ENCODE measurements around the gene OGFR. TPM values are rescaled to one million over a fixed set of nuclear protein-coding genes. Genes with fewer than 3 reads are reported as not detected.

OGFR gene
- polyA plus RNA-seq, 1 donor (not counting 4 experiments of a cell fraction or from before 2014, with no cell fraction given), result 39.8 TPM

- Histone ChIP-seq H3K4me2 (ENCODE audit: control insufficient read depth, extremely low read depth, insufficient read depth, low read depth, low read length) (peak overlapping the region; percentile 86), H3K79me2 (ENCODE audit: control insufficient read depth, insufficient read depth, low read length) (peaks cover 29% of the 10 kb centered on the region), H2AFZ (ENCODE audit: control insufficient read depth, low read length) (no peak overlapping the region), H3K4me1 (ENCODE audit: control insufficient read depth, extremely low read depth, insufficient read depth, low read length) (peaks cover 12% of the 10 kb centered on the region), H3K36me3 (ENCODE audit: control insufficient read depth in 2 of 2, extremely low read depth in 1 of 2, insufficient read depth in 2 of 2, low read length in 2 of 2) (peaks cover 22 to 25% of the 10 kb centered on the region in 2 experiments), H3K4me3 (ENCODE audit: control insufficient read depth in 2 of 3, extremely low read depth in 1 of 3, insufficient read depth in 2 of 3, low read depth in 1 of 3, low read length in 3 of 3) (peak overlapping the region; percentile 69 to 87 (median 73)), H3K9me1 (ENCODE audit: control insufficient read depth, extremely low read depth, insufficient read depth, low read length) (no peaks in the 10 kb centered on the region), H4K20me1 (ENCODE audit: control insufficient read depth, extremely low read depth, insufficient read depth, low read length) (peaks cover 2% of the 10 kb centered on the region), H3K9ac (ENCODE audit: control insufficient read depth, extremely low read depth, insufficient read depth, low read length) (peak overlapping the region; percentile 78), H3K9me3 (ENCODE audit: control insufficient read depth, low read depth, low read length) (no peaks in the 10 kb centered on the region), H3K27ac (ENCODE audit: control insufficient read depth, insufficient read depth, low read length) (peak overlapping the region; percentile 47), H3K27me3 (ENCODE audit: control insufficient read depth, extremely low read depth, insufficient read depth, low read length) (no peaks in the 10 kb centered on the region)
- DNase-seq (ENCODE audit: low read depth, low spot score) (no peak), FAIRE-seq (no peak)
- TF ChIP-seq CTCF (optimal IDR thresholded peaks at IDR 0.05 in 1 of 3, IDR thresholded peaks at IDR 0.05 in 1 of 3, conservative IDR thresholded peaks at IDR 0.05 in 1 of 3; ENCODE audit: extremely low read depth in 1 of 3, insufficient read depth in 2 of 3, low read length in 3 of 3) (no peak), EZH2 (IDR thresholded peaks at IDR 0.05; ENCODE audit: low read length) (no peak)
- dilution Hi-C loops (cut with MboI; ENCODE audit: extremely low pct_ligation_motif_present, low sequenced_read_pairs), result no loop called here
Measured at GRCh38 chr20:62805155-62805710, 598 bp downstream of the OGFR start.

- Histone ChIP-seq H3K36me3 (ENCODE audit: control insufficient read depth in 2 of 2, extremely low read depth in 1 of 2, insufficient read depth in 2 of 2, low read length in 2 of 2) (peaks cover 18 to 28% of the 10 kb centered on the region in 2 experiments), H2AFZ (ENCODE audit: control insufficient read depth, low read length) (no peak overlapping the region)
Measured at GRCh38 chr20:62805711-62806382, 1.2 kb downstream of the OGFR start.

More at GRCh38 chr20:62805711-62806382, 1.2 kb downstream of the OGFR start:
- FAIRE-seq (no peak), DNase-seq (ENCODE audit: low read depth, low spot score) (no peak)
- Histone ChIP-seq H3K4me1 (ENCODE audit: control insufficient read depth, extremely low read depth, insufficient read depth, low read length) (peaks cover 12% of the 10 kb centered on the region), H3K27me3 (ENCODE audit: control insufficient read depth, extremely low read depth, insufficient read depth, low read length) (no peaks in the 10 kb centered on the region), H4K20me1 (ENCODE audit: control insufficient read depth, extremely low read depth, insufficient read depth, low read length) (peaks cover 2% of the 10 kb centered on the region), H3K27ac (ENCODE audit: control insufficient read depth, insufficient read depth, low read length) (peak overlapping the region; percentile 31), H3K9me1 (ENCODE audit: control insufficient read depth, extremely low read depth, insufficient read depth, low read length) (no peaks in the 10 kb centered on the region), H3K9ac (ENCODE audit: control insufficient read depth, extremely low read depth, insufficient read depth, low read length) (peak overlapping the region; percentile 78), H3K4me2 (ENCODE audit: control insufficient read depth, extremely low read depth, insufficient read depth, low read depth, low read length) (peak overlapping the region; percentile 86), H3K79me2 (ENCODE audit: control insufficient read depth, insufficient read depth, low read length) (peaks cover 29% of the 10 kb centered on the region), H3K9me3 (ENCODE audit: control insufficient read depth, low read depth, low read length) (no peaks in the 10 kb centered on the region), H3K4me3 (ENCODE audit: control insufficient read depth in 2 of 3, extremely low read depth in 1 of 3, insufficient read depth in 2 of 3, low read depth in 1 of 3, low read length in 3 of 3) (peak overlapping the region; percentile 69 to 87 (median 73))
- dilution Hi-C loops (cut with MboI; ENCODE audit: extremely low pct_ligation_motif_present, low sequenced_read_pairs), result no loop called here
- TF ChIP-seq CTCF (optimal IDR thresholded peaks at IDR 0.05 in 1 of 3, IDR thresholded peaks at IDR 0.05 in 1 of 3, conservative IDR thresholded peaks at IDR 0.05 in 1 of 3; ENCODE audit: extremely low read depth in 1 of 3, insufficient read depth in 2 of 3, low read length in 3 of 3) (no peak), EZH2 (IDR thresholded peaks at IDR 0.05; ENCODE audit: low read length) (no peak)

All from keratinocyte (primary cell).